ENCODE results near the gene ABCB8.
"Not testable (repeated sequence)": the region's sequence is repeated elsewhere in the genome, so short reads cannot be mapped to it uniquely, and the experiment has no call there.

Gene ABCB8

GRCh38 chr7:151040616-151041375 lies 12.5 kb downstream of the ABCB8 start:
- no peak for TF ChIP-seq CTCF (IDR thresholded peaks at IDR 0.05; ENCODE audit: extremely low read depth, missing control alignments)
- no peak for DNase-seq (ENCODE audit: low spot score)

GRCh38 chr7:151043449-151043848 lies 15.2 kb downstream of the ABCB8 start:
- not testable (repeated sequence) for DNase-seq (ENCODE audit: low spot score)

DNA sequence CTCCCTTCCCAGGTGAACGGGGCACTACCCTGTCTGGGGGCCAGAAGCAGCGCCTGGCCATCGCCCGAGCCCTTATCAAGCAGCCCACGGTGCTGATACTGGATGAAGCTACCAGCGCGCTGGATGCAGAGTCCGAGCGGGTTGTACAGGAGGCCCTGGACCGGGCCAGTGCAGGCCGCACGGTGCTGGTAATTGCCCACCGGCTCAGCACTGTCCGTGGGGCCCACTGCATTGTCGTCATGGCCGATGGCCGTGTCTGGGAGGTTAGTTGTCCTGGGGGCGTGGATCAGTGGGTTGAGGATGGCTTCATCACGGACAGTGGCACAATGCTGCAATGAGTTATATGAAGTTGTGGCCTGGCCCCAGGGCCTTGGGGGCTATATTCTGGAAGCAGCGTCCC lies 15.7 kb downstream of the ABCB8 start:
- no peak for TF ChIP-seq CTCF (IDR thresholded peaks at IDR 0.05; ENCODE audit: extremely low read depth, missing control alignments)
- DNase-seq (ENCODE audit: low spot score): no peak

DNA sequence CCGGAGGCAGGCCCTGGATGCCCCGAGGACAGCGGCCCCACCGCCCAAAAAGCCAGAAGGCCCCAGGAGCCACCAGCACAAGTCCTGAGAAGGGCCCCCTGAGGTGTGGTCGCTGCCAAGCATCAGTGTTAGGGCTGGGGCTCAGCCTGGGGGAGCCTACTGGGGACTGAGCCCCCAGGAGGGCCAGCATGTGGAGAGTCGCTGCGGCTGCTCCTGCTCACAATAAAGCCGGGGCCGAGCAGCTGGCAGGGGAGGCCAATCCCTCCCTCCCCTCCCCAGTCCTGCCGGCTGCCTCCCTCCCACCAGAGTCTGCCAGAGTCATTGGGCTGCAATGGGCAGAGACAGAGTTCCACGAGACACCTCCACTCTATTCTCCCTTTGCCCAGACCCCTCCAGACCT lies 17.0 kb downstream of the ABCB8 start:
- TF ChIP-seq CTCF (IDR thresholded peaks at IDR 0.05; ENCODE audit: extremely low read depth, missing control alignments): no peak
- no peak for DNase-seq (ENCODE audit: low spot score)

GRCh38 chr7:151045967-151046366 lies 17.7 kb downstream of the ABCB8 start:
- DNase-seq (ENCODE audit: low spot score): no peak
- TF ChIP-seq CTCF (IDR thresholded peaks at IDR 0.05; ENCODE audit: extremely low read depth, missing control alignments): no peak

DNA sequence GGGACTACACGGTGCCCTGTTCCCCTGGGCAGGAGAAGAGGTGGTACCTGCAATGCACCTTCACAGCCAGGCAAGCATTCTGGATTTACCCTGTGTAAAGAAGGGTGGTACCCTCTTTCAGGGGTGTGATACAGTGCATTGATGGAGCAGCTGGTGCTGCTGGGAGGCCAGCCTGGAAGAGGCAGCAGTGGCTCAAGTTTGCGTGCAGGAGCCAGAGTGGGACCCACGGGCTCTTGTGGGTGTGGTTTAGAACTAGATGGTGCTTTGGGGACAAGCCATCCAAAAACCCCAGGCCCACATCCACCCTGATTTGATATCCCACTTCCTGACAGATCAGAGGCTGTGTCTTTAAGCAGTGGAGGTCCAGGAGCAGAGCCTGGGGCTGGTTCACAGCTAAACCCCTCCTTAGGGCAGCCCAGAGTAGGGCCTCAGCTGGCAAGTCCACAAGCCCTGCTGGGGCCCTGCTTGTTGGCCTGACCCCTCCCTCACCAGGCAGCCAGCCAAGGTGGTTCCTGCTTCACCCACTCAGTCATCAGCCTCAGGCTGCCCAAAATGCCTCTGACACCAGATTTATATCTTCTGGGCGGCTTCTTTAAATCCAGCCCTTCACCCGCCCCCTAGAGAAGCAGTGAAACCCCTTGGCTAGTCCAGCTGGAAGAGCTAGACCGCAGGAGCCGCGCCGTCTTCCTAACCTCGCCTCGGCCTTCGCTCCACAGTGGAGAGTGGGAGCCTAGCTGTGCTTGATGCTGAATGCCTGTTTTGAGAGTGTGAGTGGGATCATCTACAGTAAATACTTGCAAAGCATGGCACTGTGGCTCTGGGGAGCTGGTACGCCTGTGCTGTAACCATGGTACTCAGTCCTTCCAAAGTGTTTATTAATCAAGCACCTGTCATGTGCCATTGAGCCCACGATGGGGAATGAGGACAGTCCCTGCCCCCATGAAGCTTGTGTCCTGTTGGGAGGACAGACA lies 18.6 kb downstream of the ABCB8 start:
- DNase-seq (ENCODE audit: low spot score): no peak
- TF ChIP-seq CTCF (IDR thresholded peaks at IDR 0.05; ENCODE audit: extremely low read depth, missing control alignments): no peak

DNA sequence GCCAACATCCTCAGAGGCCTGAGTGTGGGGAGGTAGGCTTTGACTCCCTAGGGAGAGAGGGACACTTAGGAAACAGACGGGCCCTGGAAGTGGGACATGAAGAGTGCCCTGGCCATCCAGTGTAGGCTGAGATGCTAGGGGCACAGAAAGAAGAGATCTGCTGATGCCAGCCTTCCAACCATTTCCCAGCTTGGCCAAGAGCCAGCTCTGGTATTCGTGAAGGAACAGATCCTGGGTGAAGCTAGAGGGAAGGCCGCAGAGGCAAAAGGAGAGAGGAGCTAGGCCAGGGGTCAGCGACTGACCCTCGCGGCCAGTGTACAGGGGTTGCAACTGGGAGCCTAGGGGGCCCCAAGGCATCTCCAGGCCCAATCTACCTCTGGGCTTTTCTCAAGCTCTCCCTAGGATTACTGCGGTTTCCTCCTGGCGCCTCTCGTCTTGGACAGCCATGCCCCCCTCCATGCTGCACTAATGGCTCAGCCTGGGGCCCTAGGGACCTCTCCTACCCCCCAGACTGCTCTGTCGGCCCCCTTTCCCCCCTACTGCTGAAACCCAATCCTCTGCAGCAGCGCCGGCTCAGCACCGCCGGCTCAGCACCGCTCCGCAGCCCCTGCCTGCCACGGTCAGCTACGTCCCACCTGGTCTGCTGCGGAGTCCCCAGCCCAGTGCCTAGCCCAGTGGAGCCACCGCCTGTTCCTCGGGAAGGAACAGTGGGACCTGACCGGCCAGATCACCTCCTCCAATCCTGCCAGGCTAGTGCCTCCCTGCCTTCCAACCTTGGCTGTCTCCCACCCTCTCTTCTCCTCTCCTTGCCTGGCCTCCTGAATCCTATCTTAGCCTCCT lies 19.9 kb downstream of the ABCB8 start, which contains the start of gene ASIC3:
ASIC3 (plus strand) TSS at position 556 of the 840 bp plus-strand sequence. CDS start 355 bp downstream, outside the sequence.
- no peak for TF ChIP-seq CTCF (IDR thresholded peaks at IDR 0.05; ENCODE audit: extremely low read depth, missing control alignments)

More for the DNA sequence above, 19.9 kb downstream of the ABCB8 start, which contains the start of gene ASIC3:
- no peak for DNase-seq (ENCODE audit: low spot score)

Measured in GM20000 (cell line).